GM12875 (cell line): Measurements from ENCODE around the gene RPS6KA2.

ENCODE experiments used
- H3K4me3 ChIP-seq: one replicate; pipeline ENCODE4 v1.5.1; 2011; ENCODE audit warnings: low read depth, low read length, control low read depth
- CTCF ChIP-seq: IDR thresholded peaks from 2 replicates; pipeline ENCODE4 v1.5.1; 2011; ENCODE audit warnings: low read depth, mild to moderate bottlenecking, control low read depth, inconsistent platforms, low read length, moderate library complexity, borderline replicate concordance; ENCODE audit not compliant: insufficient read depth

The RPS6KA2 gene

GRCh38 chr6:166660157-166660688 is 33.2 kb upstream of the RPS6KA2 start:
- no peak overlapping the region for H3K4me3 ChIP-seq
- TF ChIP-seq CTCF: no peak

DNA sequence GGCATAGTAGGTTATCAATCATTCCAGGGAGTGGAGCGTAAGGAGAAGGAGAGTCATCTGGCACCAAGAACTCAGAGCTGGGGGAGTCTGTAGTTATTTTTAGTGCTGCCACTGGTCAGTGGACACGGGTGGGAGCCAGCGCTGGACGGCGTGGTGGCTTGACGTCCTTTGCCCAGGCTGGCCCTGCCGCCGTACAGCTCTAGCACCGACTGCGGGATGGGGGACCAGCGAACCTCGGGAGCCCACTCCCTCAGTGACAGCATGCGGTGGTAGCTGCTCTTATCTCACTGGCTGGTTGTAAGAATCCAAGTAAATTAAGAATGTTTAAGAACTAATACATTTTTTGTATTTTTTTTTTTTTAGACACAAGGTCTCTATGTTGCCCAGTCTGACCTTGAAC is 32.5 kb upstream of the RPS6KA2 start:
- TF ChIP-seq CTCF: no peak

DNA sequence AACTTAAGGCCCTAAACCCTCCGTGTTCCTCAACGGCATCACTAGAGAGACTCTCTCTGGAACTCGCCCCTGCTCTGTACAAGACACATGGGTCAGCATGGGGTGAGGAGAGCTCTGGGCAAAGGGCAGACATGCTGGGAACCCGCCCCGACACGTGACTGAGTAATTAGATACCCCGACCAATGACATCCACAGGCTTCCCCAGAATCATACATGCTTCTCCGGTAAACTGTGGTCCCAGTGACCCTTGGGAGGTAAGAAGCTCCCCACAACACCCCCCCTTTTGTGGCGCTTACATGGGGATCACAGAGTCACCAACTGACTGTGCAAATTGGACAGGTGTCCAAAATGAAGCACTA is 31.7 kb upstream of the RPS6KA2 start:
- no peak for TF ChIP-seq CTCF
- H3K4me3 ChIP-seq: no peak overlapping the region

More for the DNA sequence above, 32.5 kb upstream of the RPS6KA2 start:
- H3K4me3 ChIP-seq: no peak overlapping the region

GRCh38 chr6:166658115-166658791 is 31.2 kb upstream of the RPS6KA2 start:
- no peak overlapping the region for H3K4me3 ChIP-seq
- no peak for TF ChIP-seq CTCF

DNA sequence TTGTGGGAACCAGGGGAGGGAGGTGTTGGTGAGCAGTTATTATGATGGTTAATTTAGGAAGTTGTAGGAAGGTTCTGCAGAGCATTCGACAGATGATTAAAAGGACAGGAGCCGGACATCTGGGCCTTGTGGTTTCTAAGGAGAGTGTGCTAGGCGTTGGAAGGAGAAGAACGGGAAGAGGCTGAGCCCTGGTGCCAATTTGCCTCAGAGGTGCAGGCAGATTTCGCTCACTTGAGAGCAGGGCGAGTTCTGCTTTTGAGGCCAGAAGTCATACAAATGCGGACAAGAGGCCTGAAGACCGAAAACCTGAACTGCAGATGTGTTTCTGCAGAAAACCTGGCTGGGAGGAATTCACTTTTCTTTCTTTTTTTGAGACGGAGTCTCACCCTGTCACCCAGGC is 30.5 kb upstream of the RPS6KA2 start:
- no peak overlapping the region for H3K4me3 ChIP-seq
- no peak for TF ChIP-seq CTCF

DNA sequence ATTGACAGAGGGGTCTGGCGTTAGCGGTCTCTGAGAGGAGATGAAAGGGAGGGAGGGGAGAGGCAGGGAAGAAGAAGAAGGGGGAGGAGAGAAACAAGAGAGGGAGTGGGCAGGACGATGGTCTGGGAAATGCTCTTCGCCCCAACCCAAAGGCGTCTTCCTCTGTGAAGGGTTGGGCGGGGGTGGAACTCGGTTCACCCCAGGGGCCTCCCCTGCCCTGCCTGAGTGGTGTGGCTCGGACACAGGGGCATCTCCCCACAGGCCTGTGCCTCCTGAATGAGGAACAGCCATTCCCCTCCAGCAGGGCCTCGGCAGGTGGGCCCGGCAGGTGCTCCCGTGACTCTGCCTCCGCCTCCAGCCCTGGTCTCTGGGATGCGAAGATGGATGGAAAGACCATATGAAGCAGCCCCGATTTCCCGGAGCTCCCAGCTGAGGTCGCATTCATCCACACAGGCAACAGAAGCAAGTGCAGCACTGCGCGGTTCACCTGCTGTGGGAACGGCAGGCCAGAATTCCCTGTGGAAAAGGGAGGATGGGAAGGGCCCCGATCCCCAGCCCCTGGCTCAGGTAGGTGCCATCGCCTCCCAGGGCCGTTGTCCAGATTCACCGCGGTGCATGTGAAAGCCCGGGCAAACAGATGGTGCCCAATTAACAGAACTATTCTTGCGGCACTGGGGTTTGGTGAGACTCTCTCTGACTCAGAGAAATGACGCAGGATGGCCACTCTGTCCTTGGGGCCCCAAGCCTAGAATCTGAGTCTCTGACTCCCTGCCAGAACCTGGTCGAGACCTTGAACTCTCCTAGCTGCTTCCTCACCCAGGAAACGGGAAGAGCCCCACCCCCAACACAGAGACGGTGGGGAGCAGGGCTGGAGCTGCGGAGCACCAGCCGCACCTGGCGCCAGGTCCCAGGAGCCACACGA is 29.4 kb upstream of the RPS6KA2 start:
- no peak overlapping the region for H3K4me3 ChIP-seq
- TF ChIP-seq CTCF: no peak
